ENCODE data around the gene YY1.
"Not testable (repeated sequence)": the region's sequence is repeated elsewhere in the genome, so short reads cannot be mapped to it uniquely, and the experiment has no call there.

Gene YY1

GRCh38 chr14:100287202-100287997 lies 48.5 kb downstream of the YY1 start:
- Histone ChIP-seq H3K27me3 (ENCODE audit: low read depth, low read length) (no peaks in the 10 kb centered on the region), H3K36me3 (ENCODE audit: control insufficient read depth in 1 of 2, insufficient read depth in 2 of 2, low read length in 2 of 2) (peaks cover 0 to 14% of the 10 kb centered on the region in 2 donors), H3K4me3 (ENCODE audit: low read depth in 1 of 2, low read length in 2 of 2) (no peak overlapping the region), H3K9me3 (ENCODE audit: control insufficient read depth in 1 of 2, low read length in 2 of 2) (no peaks in the 10 kb centered on the region), H3K27ac (ENCODE audit: low read length) (no peak overlapping the region), H3K4me1 (ENCODE audit: control insufficient read depth in 1 of 2, insufficient read depth in 2 of 2, low read length in 2 of 2) (peaks cover 0 to 12% of the 10 kb centered on the region in 2 donors)

GRCh38 chr14:100287998-100288295 lies 49.0 kb downstream of the YY1 start:
- Histone ChIP-seq H3K4me1 (ENCODE audit: control insufficient read depth in 1 of 2, insufficient read depth in 2 of 2, low read length in 2 of 2) (peaks cover 0 to 12% of the 10 kb centered on the region in 2 donors), H3K36me3 (ENCODE audit: control insufficient read depth in 1 of 2, insufficient read depth in 2 of 2, low read length in 2 of 2) (peaks cover 0 to 15% of the 10 kb centered on the region in 2 donors)
- not testable (repeated sequence) for H3K27ac ChIP-seq (ENCODE audit: low read length)

GRCh38 chr14:100288382-100289185 lies 49.6 kb downstream of the YY1 start:
- no peak overlapping the region for H3K27ac ChIP-seq (ENCODE audit: low read length)
- no peaks in the 10 kb centered on the region for H3K27me3 ChIP-seq (ENCODE audit: low read depth, low read length)
- H3K36me3 ChIP-seq (ENCODE audit: control insufficient read depth in 1 of 2, insufficient read depth in 2 of 2, low read length in 2 of 2) = peaks cover 0 to 15% of the 10 kb centered on the region in 2 donors
- H3K9me3 ChIP-seq (ENCODE audit: control insufficient read depth in 1 of 2, low read length in 2 of 2) = no peaks in the 10 kb centered on the region
- H3K4me1 ChIP-seq (ENCODE audit: control insufficient read depth in 1 of 2, insufficient read depth in 2 of 2, low read length in 2 of 2) = peaks cover 0 to 12% of the 10 kb centered on the region in 2 donors
- H3K4me3 ChIP-seq (ENCODE audit: low read depth in 1 of 2, low read length in 2 of 2) = no peak overlapping the region

More at GRCh38 chr14:100287998-100288295, 49.0 kb downstream of the YY1 start:
- H3K4me3 ChIP-seq (ENCODE audit: low read depth in 1 of 2, low read length in 2 of 2); H3K9me3 ChIP-seq (ENCODE audit: control insufficient read depth in 1 of 2, low read length in 2 of 2); H3K27me3 ChIP-seq (ENCODE audit: low read depth, low read length): not testable (repeated sequence)

- H3K36me3 ChIP-seq (ENCODE audit: control insufficient read depth in 1 of 2, insufficient read depth in 2 of 2, low read length in 2 of 2) = peaks cover 0 to 15% of the 10 kb centered on the region in 2 donors
- no peaks in the 10 kb centered on the region for H3K27me3 ChIP-seq (ENCODE audit: low read depth, low read length)
- H3K4me3 ChIP-seq (ENCODE audit: low read depth in 1 of 2, low read length in 2 of 2) = no peak overlapping the region
- H3K4me1 ChIP-seq (ENCODE audit: control insufficient read depth in 1 of 2, insufficient read depth in 2 of 2, low read length in 2 of 2) = peaks cover 0 to 5% of the 10 kb centered on the region in 2 donors
- H3K9me3 ChIP-seq (ENCODE audit: control insufficient read depth in 1 of 2, low read length in 2 of 2) = no peaks in the 10 kb centered on the region
- no peak overlapping the region for H3K27ac ChIP-seq (ENCODE audit: low read length)
Measured at GRCh38 chr14:100289916-100290606, 51.1 kb downstream of the YY1 start.

- Histone ChIP-seq H3K9me3 (ENCODE audit: control insufficient read depth in 1 of 2, low read length in 2 of 2) (no peaks in the 10 kb centered on the region), H3K27me3 (ENCODE audit: low read depth, low read length) (no peaks in the 10 kb centered on the region), H3K4me3 (ENCODE audit: low read depth in 1 of 2, low read length in 2 of 2) (no peak overlapping the region), H3K4me1 (ENCODE audit: control insufficient read depth in 1 of 2, insufficient read depth in 2 of 2, low read length in 2 of 2) (peaks cover 0 to 4% of the 10 kb centered on the region in 2 donors), H3K27ac (ENCODE audit: low read length) (no peak overlapping the region), H3K36me3 (ENCODE audit: control insufficient read depth in 1 of 2, insufficient read depth in 2 of 2, low read length in 2 of 2) (peaks cover 0 to 15% of the 10 kb centered on the region in 2 donors)
Measured at GRCh38 chr14:100290607-100291304, 51.8 kb downstream of the YY1 start.

- H3K36me3 ChIP-seq (ENCODE audit: control insufficient read depth in 1 of 2, insufficient read depth in 2 of 2, low read length in 2 of 2) = peaks cover 0 to 15% of the 10 kb centered on the region in 2 donors
- peaks cover 0 to 5% of the 10 kb centered on the region in 2 donors for H3K4me1 ChIP-seq (ENCODE audit: control insufficient read depth in 1 of 2, insufficient read depth in 2 of 2, low read length in 2 of 2)
- H3K27ac ChIP-seq (ENCODE audit: low read length) = no peak overlapping the region
- H3K27me3 ChIP-seq (ENCODE audit: low read depth, low read length) = no peaks in the 10 kb centered on the region
- H3K4me3 ChIP-seq (ENCODE audit: low read depth in 1 of 2, low read length in 2 of 2) = no peak overlapping the region
- H3K9me3 ChIP-seq (ENCODE audit: control insufficient read depth in 1 of 2, low read length in 2 of 2) = no peaks in the 10 kb centered on the region
Measured at GRCh38 chr14:100291305-100292075, 52.5 kb downstream of the YY1 start.

- no peaks in the 10 kb centered on the region for H3K27me3 ChIP-seq (ENCODE audit: low read depth, low read length)
- peaks cover 0 to 15% of the 10 kb centered on the region in 2 donors for H3K36me3 ChIP-seq (ENCODE audit: control insufficient read depth in 1 of 2, insufficient read depth in 2 of 2, low read length in 2 of 2)
- H3K9me3 ChIP-seq (ENCODE audit: control insufficient read depth in 1 of 2, low read length in 2 of 2) = no peaks in the 10 kb centered on the region
- H3K4me3 ChIP-seq (ENCODE audit: low read depth in 1 of 2, low read length in 2 of 2) = no peak overlapping the region
- H3K4me1 ChIP-seq (ENCODE audit: control insufficient read depth in 1 of 2, insufficient read depth in 2 of 2, low read length in 2 of 2) = peaks cover 4 to 14% of the 10 kb centered on the region in 2 donors
- no peak overlapping the region for H3K27ac ChIP-seq (ENCODE audit: low read length)
Measured at GRCh38 chr14:100292301-100292775, 53.4 kb downstream of the YY1 start.

GRCh38 chr14:100292776-100293461 lies 54.0 kb downstream of the YY1 start:
- Histone ChIP-seq H3K36me3 (ENCODE audit: control insufficient read depth in 1 of 2, insufficient read depth in 2 of 2, low read length in 2 of 2) (peaks cover 0 to 15% of the 10 kb centered on the region in 2 donors), H3K9me3 (ENCODE audit: control insufficient read depth in 1 of 2, low read length in 2 of 2) (no peaks in the 10 kb centered on the region), H3K27me3 (ENCODE audit: low read depth, low read length) (no peaks in the 10 kb centered on the region), H3K27ac (ENCODE audit: low read length) (no peak overlapping the region), H3K4me1 (ENCODE audit: control insufficient read depth in 1 of 2, insufficient read depth in 2 of 2, low read length in 2 of 2) (peaks cover 4 to 19% of the 10 kb centered on the region in 2 donors), H3K4me3 (ENCODE audit: low read depth in 1 of 2, low read length in 2 of 2) (no peak overlapping the region)

GRCh38 chr14:100293497-100294212 lies 54.7 kb downstream of the YY1 start:
- peaks cover 4 to 23% of the 10 kb centered on the region in 2 donors for H3K4me1 ChIP-seq (ENCODE audit: control insufficient read depth in 1 of 2, insufficient read depth in 2 of 2, low read length in 2 of 2)
- H3K27ac ChIP-seq (ENCODE audit: low read length) = no peak overlapping the region
- no peaks in the 10 kb centered on the region for H3K27me3 ChIP-seq (ENCODE audit: low read depth, low read length)
- H3K36me3 ChIP-seq (ENCODE audit: control insufficient read depth in 1 of 2, insufficient read depth in 2 of 2, low read length in 2 of 2) = peaks cover 0 to 15% of the 10 kb centered on the region in 2 donors
- no peak overlapping the region for H3K4me3 ChIP-seq (ENCODE audit: low read depth in 1 of 2, low read length in 2 of 2)
- H3K9me3 ChIP-seq (ENCODE audit: control insufficient read depth in 1 of 2, low read length in 2 of 2) = no peaks in the 10 kb centered on the region
